B cell (primary cell): ENCODE measurements around the gene OR6C76. TPM values are rescaled to one million over a fixed set of nuclear protein-coding genes. Genes with fewer than 3 reads are reported as not detected.
"Not testable (repeated sequence)": the region's sequence is repeated elsewhere in the genome, so short reads cannot be mapped to it uniquely, and the experiment has no call there.

Experiments
- ATAC-seq: fragments of 200-7000 bp; cut with Tn5 transposase; one replicate; pipeline ENCODE4 v1.10.0; 2021; ENCODE audit warnings: low read depth, mild to moderate bottlenecking, moderate number of reproducible peaks, moderate library complexity
- CTCF ChIA-PET: fragments of 350-600 bp; sonication (Branson Sonifier 250); formaldehyde crosslinking; loops from one replicate; lab custom pipeline; 2021; ENCODE audit warnings: antibody characterized with exemption, inconsistent platforms; lab: Charles Lee
- POLR2A ChIA-PET: fragments of 350-600 bp; sonication (Branson Sonifier 250); formaldehyde crosslinking; loops from one replicate; lab custom pipeline; 2021; ENCODE audit warnings: antibody characterized with exemption; lab: Charles Lee
- DNase-seq: peaks from one replicate; pipeline ENCODE4 v3.0.0; 2013
- H2AFZ ChIP-seq: 2 replicates; pipeline ENCODE4 v1.6.1; 2012; ENCODE audit warnings: mild to moderate bottlenecking, low read depth, low read length; ENCODE audit not compliant: insufficient read depth, poor library complexity, severe bottlenecking
- H3K27ac ChIP-seq, 2 donors: 1 replicate in 1 of 2; 2 replicates in 1 of 2; pipeline ENCODE4 v1.5.1; 2012 to 2013; ENCODE audit warnings: low read length in 2 of 2, mild to moderate bottlenecking in 2 of 2, moderate library complexity in 1 of 2
- H3K27me3 ChIP-seq, 4 experiments: fragments of 200-600 bp in 1 of 4; sonication (generic) in 1 of 4; replicated peaks in 1 of 4; 1 replicate in 2 of 4; 2 replicates in 2 of 4; pipeline versions ENCODE4 v1.6.1 to v1.7.0; 2013 to 2016; ENCODE audit warnings: low read length in 3 of 4, mild to moderate bottlenecking in 2 of 4, mixed read lengths in 1 of 4, moderate library complexity in 1 of 4; ENCODE audit not compliant: insufficient read depth in 4 of 4, control insufficient read depth in 3 of 4; ENCODE audit errors: control extremely low read depth in 1 of 4
- H3K36me3 ChIP-seq, 2 experiments: replicated peaks in 1 of 2; 1 replicate in 1 of 2; 2 replicates in 1 of 2; pipeline versions ENCODE4 v1.6.1 to v1.7.1; 2013; ENCODE audit warnings: low read length in 1 of 2; ENCODE audit not compliant: insufficient read depth in 2 of 2, control insufficient read depth in 1 of 2; ENCODE audit errors: control extremely low read depth in 1 of 2, extremely low read depth in 1 of 2
- H3K4me1 ChIP-seq, 2 donors: fragments of 200-600 bp in 1 of 2; sonication (generic) in 1 of 2; 1 replicate in 1 of 2; 2 replicates in 1 of 2; pipeline versions ENCODE4 v1.5.1 to v1.6.1; 2013 to 2017; ENCODE audit warnings: low read length in 2 of 2; ENCODE audit not compliant: control insufficient read depth in 2 of 2, insufficient read depth in 2 of 2
- H3K4me2 ChIP-seq: replicated peaks from 2 replicates; pipeline ENCODE3; 2012; ENCODE audit warnings: mild to moderate bottlenecking, low read depth, low read length; ENCODE audit not compliant: poor library complexity, severe bottlenecking
- H3K4me3 ChIP-seq, 5 experiments: fragments of 200-600 bp in 1 of 5; sonication (generic) in 1 of 5; 1 replicate in 3 of 5; 2 replicates in 2 of 5; pipeline versions ENCODE4 v1.5.1 to v1.7.0; 2011 to 2016; ENCODE audit warnings: low read length in 4 of 5, mild to moderate bottlenecking in 4 of 5, low read depth in 2 of 5, control low read depth in 1 of 5, moderate library complexity in 1 of 5; ENCODE audit not compliant: insufficient read depth in 1 of 5; ENCODE audit errors: control extremely low read depth in 1 of 5, extremely low read depth in 1 of 5
- H3K79me2 ChIP-seq: fragments of 200-600 bp; sonication (generic); one replicate; pipeline ENCODE4 v1.6.0; 2016; ENCODE audit warnings: low read length; ENCODE audit not compliant: control insufficient read depth, insufficient read depth
- H3K9ac ChIP-seq: fragments of 200-600 bp; sonication (generic); 2 replicates; pipeline ENCODE4 v1.6.1; 2017; ENCODE audit warnings: mild to moderate bottlenecking, low read length, moderate library complexity
- H3K9me3 ChIP-seq, 3 donors: one replicate each; pipeline versions ENCODE4 v1.6.1 to v1.7.1; 2013; ENCODE audit warnings: low read length in 2 of 3; ENCODE audit not compliant: control insufficient read depth in 2 of 3, insufficient read depth in 1 of 3; ENCODE audit errors: control extremely low read depth in 1 of 3
- H4K20me1 ChIP-seq: 2 replicates; pipeline ENCODE4 v1.6.0; 2012; ENCODE audit warnings: mild to moderate bottlenecking, low read length; ENCODE audit not compliant: insufficient read depth, control insufficient read depth, poor library complexity, severe bottlenecking
- H3K27ac Mint-ChIP-seq: one replicate; pipeline ENCODE4 v1.8.0; 2021; ENCODE audit warnings: mixed read lengths
- H3K27me3 Mint-ChIP-seq: one replicate; pipeline ENCODE4 v1.8.0; 2021; ENCODE audit warnings: mixed read lengths
- H3K4me1 Mint-ChIP-seq: one replicate; pipeline ENCODE4 v1.8.0; 2021; ENCODE audit warnings: mixed read lengths
- H3K4me3 Mint-ChIP-seq: one replicate; pipeline ENCODE4 v1.8.0; 2021; ENCODE audit warnings: mixed read lengths
- H3K9me3 Mint-ChIP-seq: one replicate; pipeline ENCODE4 v1.8.0; 2022; ENCODE audit warnings: mixed read lengths; ENCODE audit not compliant: insufficient read depth
- CTCF ChIP-seq: fragments of 200-600 bp; IDR thresholded peaks from one replicate; pipeline ENCODE4 v1.8.0; 2022; ENCODE audit warnings: antibody characterized with exemption, mild to moderate bottlenecking
- EZH2 ChIP-seq: IDR thresholded peaks from 2 replicates; pipeline ENCODE4 v1.6.1; 2012; ENCODE audit warnings: borderline replicate concordance, low read depth, mild to moderate bottlenecking, moderate library complexity, low read length; ENCODE audit not compliant: insufficient read depth, poor library complexity, severe bottlenecking
- WGBS: methylation state at CpG from one replicate; pipeline ENCODE4 v1.1.5; 2013; ENCODE audit warnings: missing lambda C conversion rate; ENCODE audit not compliant: insufficient coverage; 5-methylcytosine and 5-hydroxymethylcytosine counted together
- intact Hi-C: fragments of 100-400 bp; cut with micrococcal nuclease; formaldehyde crosslinking; loops from one replicate; pipeline ENCODE4 v1.10.0; 2022
- polyA plus RNA-seq: library from polyadenylated mRNA; depleted of rRNA; stranded (reverse); fragments of >200 nt; gene quantifications from 2 replicates; pipeline ENCODE4 v1.2.3, GENCODE V29; 2012
- total RNA-seq, 2 donors: library from RNA; stranded (reverse); fragments of 120-200 nt in 1 of 2; gene quantifications; 1 replicate in 1 of 2; 2 replicates in 1 of 2; pipeline versions ENCODE4 v1.2.3 to v1.2.4, GENCODE V29; 2013 to 2022

The OR6C76 gene
- total and polyA plus RNA-seq, 2 donors (not counting 1 experiment from before 2014, with no cell fraction given) = not detected

- ChIA-PET POLR2A (interaction anchor here (0.7 kb wide), 1 partner anchor 21 kb away, joined by 3 read pairs; no protein-coding TSS in a partner anchor), CTCF (no interaction called here)
- H3K27me3 ChIP-seq = no peaks in the 10 kb centered on the region
- peaks cover 0 to 2% (median 1%) of the 10 kb centered on the region in 3 donors for H3K9me3 ChIP-seq
- no peaks in the 10 kb centered on the region for H3K9me3 Mint-ChIP-seq
- no peak for ATAC-seq
- no peaks in the 10 kb centered on the region for H3K27me3 Mint-ChIP-seq
- H3K4me3 ChIP-seq = no peak overlapping the region
- H3K4me3 Mint-ChIP-seq = no peak overlapping the region
- H3K4me1 Mint-ChIP-seq = peaks cover 8% of the 10 kb centered on the region
- H3K36me3 ChIP-seq = no peaks in the 10 kb centered on the region
- no peak overlapping the region for H2AFZ ChIP-seq
- H3K9ac ChIP-seq = no peak overlapping the region
- intact Hi-C loops = no loop called here
- no CpG with 5 or more reads among the region's 5 CpGs for WGBS
- no peak overlapping the region for H3K4me2 ChIP-seq
- no peaks in the 10 kb centered on the region for H4K20me1 ChIP-seq
- no peak overlapping the region for H3K27ac Mint-ChIP-seq
- no peak for DNase-seq
- H3K79me2 ChIP-seq = no peaks in the 10 kb centered on the region
- no peak for TF ChIP-seq EZH2
- no peak for TF ChIP-seq CTCF
- H3K27ac ChIP-seq = no peak overlapping the region
- H3K4me1 ChIP-seq = peaks cover 0 to 3% of the 10 kb centered on the region in 2 donors
Measured at GRCh38 chr12:55446326-55446725, 20.3 kb downstream of the OR6C76 start.

DNA sequence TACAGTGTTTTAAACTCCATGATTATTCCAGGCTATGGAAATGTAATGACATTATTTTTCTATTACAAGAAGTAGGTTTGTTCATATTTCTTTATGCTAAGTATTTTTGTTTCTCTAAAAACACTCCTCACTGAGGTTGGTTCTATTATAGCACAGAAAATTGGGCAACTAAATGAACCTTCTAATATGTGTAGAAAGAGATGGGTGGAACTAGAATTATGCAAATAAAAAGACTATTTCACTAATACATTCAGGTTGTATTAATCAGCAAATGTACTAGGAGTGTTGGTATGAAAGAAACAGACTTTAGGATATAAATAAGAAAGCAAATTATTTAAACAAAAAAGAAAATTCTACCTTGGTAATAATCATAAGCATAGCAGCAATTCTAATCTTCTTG is 22.8 kb downstream of the OR6C76 start:
- ChIA-PET POLR2A (no interaction called here), CTCF (no interaction called here)
- Histone ChIP-seq H3K9ac (no peak overlapping the region), H3K4me3 (no peak overlapping the region), H3K79me2 (no peaks in the 10 kb centered on the region), H3K4me2 (no peak overlapping the region), H3K36me3 (no peaks in the 10 kb centered on the region), H3K27me3 (no peaks in the 10 kb centered on the region), H3K4me1 (peaks cover 0 to 2% of the 10 kb centered on the region in 2 donors), H3K9me3 (peaks cover 0 to 1% (median 0%) of the 10 kb centered on the region in 3 donors), H3K27ac (no peak overlapping the region), H2AFZ (no peak overlapping the region), H4K20me1 (no peaks in the 10 kb centered on the region)
- no peak for DNase-seq
- no peak for ATAC-seq
- no peak overlapping the region for H3K27ac Mint-ChIP-seq
- no peaks in the 10 kb centered on the region for H3K27me3 Mint-ChIP-seq
- intact Hi-C loops = no loop called here
- H3K9me3 Mint-ChIP-seq = no peaks in the 10 kb centered on the region
- H3K4me3 Mint-ChIP-seq = no peak overlapping the region
- TF ChIP-seq CTCF (no peak), EZH2 (no peak)
- H3K4me1 Mint-ChIP-seq = peaks cover 4% of the 10 kb centered on the region

- CTCF ChIA-PET, H3K27ac ChIP-seq, H3K4me2 ChIP-seq, H2AFZ ChIP-seq, H3K4me3 Mint-ChIP-seq, H3K79me2 ChIP-seq, ATAC-seq, H3K4me3 ChIP-seq, H3K9ac ChIP-seq, H3K9me3 Mint-ChIP-seq, intact Hi-C loops, DNase-seq, H3K27me3 ChIP-seq, H3K36me3 ChIP-seq, H3K27me3 Mint-ChIP-seq, POLR2A ChIA-PET, H4K20me1 ChIP-seq, H3K9me3 ChIP-seq: not testable (repeated sequence)
- Mint-ChIP-seq H3K27ac (peak overlapping the region; percentile 61), H3K4me1 (peaks cover 31% of the 10 kb centered on the region)
- peaks cover 16 to 29% of the 10 kb centered on the region in 2 donors for H3K4me1 ChIP-seq
- WGBS = no CpG with 5 or more reads among the region's 1 CpG
Measured at GRCh38 chr12:55464926-55465325, 38.9 kb downstream of the OR6C76 start.
